Endodermal cell (in vitro differentiated cells): ENCODE measurements around the gene CADM1. TPM values are rescaled to one million over a fixed set of nuclear protein-coding genes. Genes with fewer than 3 reads are reported as not detected.

ENCODE experiments used
- DNase-seq: peaks from one replicate; pipeline ENCODE4 v3.0.0-alpha.2; 2017
- H3K27ac ChIP-seq: 2 replicates; pipeline ENCODE4 v1.5.1; 2013; ENCODE audit warnings: mild to moderate bottlenecking, low read depth, low read length, moderate library complexity
- H3K27me3 ChIP-seq: 2 replicates; pipeline ENCODE4 v1.6.1; 2013; ENCODE audit warnings: mild to moderate bottlenecking, low read length, moderate library complexity; ENCODE audit not compliant: insufficient read depth, control insufficient read depth, poor library complexity, severe bottlenecking
- H3K36me3 ChIP-seq: 2 replicates; pipeline ENCODE4 v1.7.0; 2013; ENCODE audit warnings: mild to moderate bottlenecking, low read length, moderate library complexity; ENCODE audit not compliant: control insufficient read depth, insufficient read depth
- H3K4me1 ChIP-seq: one replicate; pipeline ENCODE4 v1.7.0; 2013; ENCODE audit warnings: low read length; ENCODE audit not compliant: control insufficient read depth, insufficient read depth
- H3K4me3 ChIP-seq: 2 replicates; pipeline ENCODE4 v1.5.1; 2013; ENCODE audit warnings: mild to moderate bottlenecking, low read length, moderate library complexity
- H3K9ac ChIP-seq: 2 replicates; pipeline ENCODE4 v1.6.1; 2013; ENCODE audit warnings: mild to moderate bottlenecking, low read length, moderate library complexity; ENCODE audit not compliant: poor library complexity, severe bottlenecking; ENCODE audit errors: extremely low read depth
- H3K9me3 ChIP-seq: 2 replicates; pipeline ENCODE4 v1.6.1; 2013; ENCODE audit warnings: mild to moderate bottlenecking, low read length, moderate library complexity; ENCODE audit not compliant: control insufficient read depth
- H3K27ac Mint-ChIP-seq: 2 replicates; pipeline ENCODE4 v1.8.0; 2020; ENCODE audit warnings: mixed read lengths
- H3K27me3 Mint-ChIP-seq: 2 replicates; pipeline ENCODE4 v1.8.0; 2021; ENCODE audit warnings: mild to moderate bottlenecking, mixed read lengths; ENCODE audit not compliant: insufficient read depth
- H3K36me3 Mint-ChIP-seq: 2 replicates; pipeline ENCODE4 v1.8.0; 2020; ENCODE audit warnings: low read depth, mixed read lengths
- H3K4me1 Mint-ChIP-seq: 2 replicates; pipeline ENCODE4 v1.8.0; 2020; ENCODE audit warnings: mixed read lengths
- H3K4me3 Mint-ChIP-seq: 2 replicates; pipeline ENCODE4 v1.8.0; 2020; ENCODE audit warnings: mild to moderate bottlenecking, moderate library complexity, mixed read lengths
- H3K9me3 Mint-ChIP-seq: 2 replicates; pipeline ENCODE4 v1.8.0; 2020; ENCODE audit warnings: mild to moderate bottlenecking, mixed read lengths
- CTCF ChIP-seq: fragments of 200-600 bp; sonication (generic); conservative IDR thresholded peaks from 2 replicates; pipeline ENCODE4 v1.5.0; 2021; ENCODE audit warnings: antibody characterized with exemption, mild to moderate bottlenecking
- WGBS, 2 experiments: methylation state at CpG; one replicate each; pipeline versions ENCODE4 v1.1.5 to v1.1.7; 2013; ENCODE audit warnings: missing lambda C conversion rate in 2 of 2, mixed read lengths in 1 of 2; ENCODE audit not compliant: insufficient coverage in 1 of 2, insufficient read length in 1 of 2; 5-methylcytosine and 5-hydroxymethylcytosine counted together
- total RNA-seq, 2 donors: library from RNA; stranded (reverse); fragmentation: NEBNext Ultra II Directional in 1 of 2; extraction: Animal tissue kit (Norgen Biotek cat#: 25700) in 1 of 2; gene quantifications; 2 replicates in 1 of 2; 3 replicates in 1 of 2; pipeline ENCODE4 v1.2.1, GENCODE V29; 2021

The CADM1 gene
- total RNA-seq, 2 donors from 2014 or later, result 76.3 to 88.2 TPM

DNA sequence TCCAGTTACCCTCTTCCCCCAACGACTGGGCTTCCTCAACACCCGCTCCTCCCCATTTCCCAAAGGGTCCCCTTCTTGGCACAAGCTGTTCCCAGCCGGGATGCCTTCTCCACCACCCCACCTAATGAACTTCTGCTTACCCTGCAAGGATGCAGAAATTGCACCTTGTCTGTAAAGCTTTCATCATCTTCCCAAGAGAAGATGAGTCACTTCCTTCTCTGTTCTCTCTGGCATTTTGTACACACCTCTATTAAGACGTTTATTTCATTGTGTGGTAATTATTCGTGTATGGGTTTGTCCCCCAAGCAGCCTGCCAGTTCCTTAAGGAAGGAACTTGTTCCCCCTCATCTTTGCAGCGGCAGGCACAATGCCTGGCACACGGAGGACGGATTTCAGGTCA, 351.1 kb downstream of the CADM1 start:
- H3K27me3 Mint-ChIP-seq, result peaks cover 9% of the 10 kb centered on the region
- no peak overlapping the region for H3K4me3 Mint-ChIP-seq
- no peaks in the 10 kb centered on the region for H3K9me3 Mint-ChIP-seq
- Histone ChIP-seq H3K27me3 (no peaks in the 10 kb centered on the region), H3K4me1 (no peaks in the 10 kb centered on the region), H3K4me3 (no peak overlapping the region), H3K36me3 (no peaks in the 10 kb centered on the region), H3K9ac (no peak overlapping the region), H3K9me3 (no peaks in the 10 kb centered on the region), H3K27ac (no peak overlapping the region)
- H3K27ac Mint-ChIP-seq, result no peak overlapping the region
- 90 to 93% methylated on average over 3 to 8 of the region's 8 CpGs for WGBS, 2 experiments
- DNase-seq, result no peak
- H3K36me3 Mint-ChIP-seq, result no peaks in the 10 kb centered on the region
- no peak for TF ChIP-seq CTCF
- peaks cover 8% of the 10 kb centered on the region for H3K4me1 Mint-ChIP-seq

DNA sequence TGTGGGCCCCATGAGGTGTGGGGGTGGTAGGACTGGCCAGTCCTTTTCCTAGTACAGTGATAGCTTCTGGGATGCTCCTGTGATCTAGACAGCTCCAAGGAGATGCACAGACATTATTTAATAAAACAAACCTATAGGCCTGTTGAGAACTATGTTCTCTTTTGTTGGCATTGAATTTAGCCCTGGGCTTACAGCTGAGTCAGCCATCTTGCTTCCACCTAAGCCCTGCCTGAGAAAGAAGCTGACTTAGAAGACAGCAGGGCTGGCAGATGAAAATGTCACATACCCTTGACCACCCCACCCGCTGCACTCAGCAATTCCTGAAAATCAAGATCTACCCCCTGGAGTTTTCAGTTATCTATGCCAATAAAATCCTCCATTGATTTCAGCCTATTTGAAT, 353.2 kb downstream of the CADM1 start:
- Mint-ChIP-seq H3K27me3 (peaks cover 7% of the 10 kb centered on the region), H3K4me1 (peaks cover 4% of the 10 kb centered on the region), H3K36me3 (no peaks in the 10 kb centered on the region), H3K4me3 (no peak overlapping the region), H3K9me3 (no peaks in the 10 kb centered on the region), H3K27ac (no peak overlapping the region)
- no peaks in the 10 kb centered on the region for H3K27me3 ChIP-seq
- no peaks in the 10 kb centered on the region for H3K4me1 ChIP-seq
- H3K4me3 ChIP-seq, result no peak overlapping the region
- no peak overlapping the region for H3K9ac ChIP-seq
- TF ChIP-seq CTCF, result no peak
- H3K36me3 ChIP-seq, result no peaks in the 10 kb centered on the region
- H3K27ac ChIP-seq, result no peak overlapping the region
- DNase-seq, result no peak
- WGBS, 2 experiments, result 90 to 100% methylated on average over 1 of the region's 1 CpG
- no peaks in the 10 kb centered on the region for H3K9me3 ChIP-seq

GRCh38 chr11:115148691-115149090, 355.5 kb downstream of the CADM1 start:
- Mint-ChIP-seq H3K27me3 (no peaks in the 10 kb centered on the region), H3K36me3 (no peaks in the 10 kb centered on the region), H3K9me3 (no peaks in the 10 kb centered on the region), H3K4me1 (no peaks in the 10 kb centered on the region), H3K27ac (no peak overlapping the region), H3K4me3 (no peak overlapping the region)
- H3K27me3 ChIP-seq, result no peaks in the 10 kb centered on the region
- H3K4me3 ChIP-seq, result no peak overlapping the region
- H3K9me3 ChIP-seq, result no peaks in the 10 kb centered on the region
- DNase-seq, result no peak
- H3K36me3 ChIP-seq, result no peaks in the 10 kb centered on the region
- 100% methylated on average over 1 to 2 of the region's 2 CpGs for WGBS, 2 experiments
- no peaks in the 10 kb centered on the region for H3K4me1 ChIP-seq
- no peak for TF ChIP-seq CTCF
- H3K27ac ChIP-seq, result no peak overlapping the region
- H3K9ac ChIP-seq, result no peak overlapping the region
